GM19193 (cell line): Measurements from ENCODE around the gene SCGB1C2.
"Not testable (repeated sequence)": the region's sequence is repeated elsewhere in the genome, so short reads cannot be mapped to it uniquely, and the experiment has no call there.

Source experiments
- POLR2A ChIP-seq: IDR thresholded peaks from 4 replicates; pipeline ENCODE4 v1.6.1; 2011; ENCODE audit not compliant: insufficient read depth, insufficient read length; ENCODE audit errors: extremely low read depth

The SCGB1C2 gene

DNA sequence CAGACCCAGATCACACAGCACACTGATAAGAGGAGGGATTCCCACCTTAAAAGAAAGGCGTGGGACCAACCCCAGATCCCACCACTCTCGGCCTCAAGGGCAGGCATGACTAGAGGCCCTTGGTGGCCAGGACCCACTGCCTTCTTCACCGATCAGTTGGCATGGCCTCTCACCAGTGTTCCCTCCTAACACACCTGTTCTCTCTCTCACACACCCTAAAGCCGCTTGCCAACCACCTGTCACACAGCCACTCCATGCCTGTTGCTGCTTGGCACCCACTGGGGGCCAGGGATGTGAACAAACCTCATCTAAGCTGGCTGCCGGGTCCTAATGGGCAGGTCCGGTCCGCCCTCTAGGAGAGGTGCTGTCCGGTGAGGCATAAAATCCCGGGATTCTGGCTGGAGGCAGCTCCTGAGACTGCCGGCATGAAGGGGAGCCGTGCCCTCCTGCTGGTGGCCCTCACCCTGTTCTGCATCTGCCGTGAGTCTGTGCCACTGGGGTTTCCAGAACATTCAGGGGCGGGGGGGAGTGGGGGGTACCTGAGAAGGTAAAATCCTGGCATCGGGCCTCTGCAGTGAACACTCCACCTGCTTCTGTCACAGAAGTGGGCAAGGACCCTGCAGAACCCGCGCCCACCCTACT is at the start of gene SCGB1C2:
SCGB1C2 (plus strand) TSS at position 404 of the 642 bp plus-strand sequence; CDS start at position 426, 22 bp downstream.
- not testable (repeated sequence) for TF ChIP-seq POLR2A

DNA sequence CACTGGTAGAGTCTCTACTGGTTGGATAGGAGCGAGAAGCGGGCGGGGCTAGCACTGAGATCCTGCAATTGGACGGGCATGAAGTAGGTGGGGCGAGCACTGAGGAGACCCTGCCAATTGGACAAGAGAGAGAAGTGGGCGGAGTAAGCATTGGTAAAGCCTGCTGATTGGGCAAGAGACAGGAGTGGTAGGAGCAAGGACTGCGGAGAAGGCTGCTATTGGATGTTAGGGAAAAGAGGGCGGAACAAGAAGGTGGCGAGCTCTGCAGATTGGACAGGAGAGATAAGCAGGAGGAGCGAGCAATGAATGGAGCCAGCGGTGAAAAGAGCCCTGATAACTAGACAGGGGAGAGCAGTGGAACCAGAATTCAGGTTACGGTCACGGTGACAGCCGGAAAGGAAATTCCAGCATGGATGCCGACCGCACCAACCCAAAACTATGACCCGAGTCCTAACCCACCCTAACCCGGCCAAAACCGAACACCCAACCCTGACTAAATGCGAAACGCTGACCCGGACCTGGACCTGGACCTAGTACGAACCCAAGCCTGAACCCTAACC is 4.8 kb downstream of the SCGB1C2 start:
- TF ChIP-seq POLR2A: no peak

DNA sequence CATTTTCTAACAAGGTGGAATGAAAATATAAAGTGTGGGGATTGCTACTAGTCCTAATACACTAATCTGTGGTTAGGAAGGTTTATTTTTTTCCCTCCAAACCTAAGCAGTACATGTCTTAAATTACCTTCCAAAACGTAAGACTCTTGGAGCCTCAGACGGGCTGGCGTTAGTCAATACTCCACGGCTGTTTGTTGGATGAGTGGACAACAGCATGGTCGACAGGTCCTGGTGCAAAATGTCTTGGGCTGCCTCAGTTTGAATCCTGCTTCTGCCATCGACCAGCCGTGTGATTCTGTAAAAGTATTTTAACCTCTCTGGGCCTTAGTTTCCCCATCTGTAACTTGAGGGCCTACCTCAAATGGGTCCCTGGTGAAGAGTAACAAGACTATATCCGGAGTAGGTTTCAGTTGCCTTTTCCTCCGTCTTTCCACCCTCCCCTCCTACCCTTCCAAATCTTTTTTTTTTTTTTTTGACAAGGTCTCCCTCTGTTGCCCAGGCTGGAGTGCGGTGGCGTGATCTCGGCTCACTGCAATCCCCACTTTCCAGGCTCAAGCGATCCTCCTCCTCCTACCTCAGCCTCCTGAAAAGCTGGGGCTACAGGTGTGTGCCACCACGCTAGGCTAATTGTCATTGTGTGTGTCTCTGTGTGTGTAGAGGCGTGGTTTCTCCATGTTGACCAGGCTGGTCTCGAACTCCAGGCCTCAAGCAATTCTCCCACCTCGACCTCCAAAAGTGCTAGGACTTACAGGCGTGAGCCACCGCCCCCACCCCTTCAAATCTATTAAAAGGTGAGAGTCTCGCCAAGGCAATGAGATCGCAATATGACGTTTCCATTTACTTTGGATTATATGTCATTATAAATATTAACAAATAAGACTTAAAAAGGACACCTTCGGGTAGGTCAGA is 5.8 kb downstream of the SCGB1C2 start:
- TF ChIP-seq POLR2A: no peak

GRCh38 chr17:143785-144281 is 6.5 kb downstream of the SCGB1C2 start:
- no peak for TF ChIP-seq POLR2A

DNA sequence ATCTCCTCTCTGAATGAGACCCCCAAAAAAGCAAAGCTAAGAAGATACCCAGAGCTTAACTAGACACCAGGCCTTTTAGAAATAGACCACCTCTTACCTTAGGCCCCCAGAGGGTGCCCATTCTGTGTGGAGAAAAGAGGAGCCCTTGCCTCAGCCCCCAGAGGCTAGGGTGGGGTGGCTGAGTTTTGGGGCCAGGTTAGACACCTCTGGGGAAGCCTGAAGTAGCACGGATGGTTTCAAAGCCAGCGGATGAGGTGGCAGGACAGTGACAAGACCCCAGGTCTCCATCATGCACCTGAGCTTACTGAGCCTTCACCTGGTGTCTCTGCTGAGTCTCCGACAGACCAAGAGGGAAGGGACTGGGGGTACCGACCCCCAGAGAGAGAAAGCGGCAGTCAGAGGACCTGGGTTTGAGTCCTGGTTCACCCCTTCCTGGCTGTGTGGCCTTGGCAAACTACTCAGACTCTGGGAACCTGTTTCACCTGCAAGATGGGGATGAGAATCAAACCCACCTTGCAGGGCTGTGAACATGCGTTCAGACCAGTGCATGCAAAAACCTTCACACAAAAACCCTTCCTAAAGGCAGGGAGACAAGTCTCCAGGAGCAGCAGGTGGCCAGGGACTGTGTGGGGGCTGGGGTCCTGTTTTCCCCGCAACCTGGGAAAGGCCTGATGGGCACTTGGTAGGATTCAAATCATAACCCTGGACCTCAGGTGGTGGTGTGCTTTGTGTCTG is 7.7 kb downstream of the SCGB1C2 start:
- TF ChIP-seq POLR2A: no peak

GRCh38 chr17:145671-146541 is 8.5 kb downstream of the SCGB1C2 start:
- no peak for TF ChIP-seq POLR2A

- no peak for TF ChIP-seq POLR2A
These were observed 9.2 kb downstream of the SCGB1C2 start for GRCh38 chr17:146546-146945.

DNA sequence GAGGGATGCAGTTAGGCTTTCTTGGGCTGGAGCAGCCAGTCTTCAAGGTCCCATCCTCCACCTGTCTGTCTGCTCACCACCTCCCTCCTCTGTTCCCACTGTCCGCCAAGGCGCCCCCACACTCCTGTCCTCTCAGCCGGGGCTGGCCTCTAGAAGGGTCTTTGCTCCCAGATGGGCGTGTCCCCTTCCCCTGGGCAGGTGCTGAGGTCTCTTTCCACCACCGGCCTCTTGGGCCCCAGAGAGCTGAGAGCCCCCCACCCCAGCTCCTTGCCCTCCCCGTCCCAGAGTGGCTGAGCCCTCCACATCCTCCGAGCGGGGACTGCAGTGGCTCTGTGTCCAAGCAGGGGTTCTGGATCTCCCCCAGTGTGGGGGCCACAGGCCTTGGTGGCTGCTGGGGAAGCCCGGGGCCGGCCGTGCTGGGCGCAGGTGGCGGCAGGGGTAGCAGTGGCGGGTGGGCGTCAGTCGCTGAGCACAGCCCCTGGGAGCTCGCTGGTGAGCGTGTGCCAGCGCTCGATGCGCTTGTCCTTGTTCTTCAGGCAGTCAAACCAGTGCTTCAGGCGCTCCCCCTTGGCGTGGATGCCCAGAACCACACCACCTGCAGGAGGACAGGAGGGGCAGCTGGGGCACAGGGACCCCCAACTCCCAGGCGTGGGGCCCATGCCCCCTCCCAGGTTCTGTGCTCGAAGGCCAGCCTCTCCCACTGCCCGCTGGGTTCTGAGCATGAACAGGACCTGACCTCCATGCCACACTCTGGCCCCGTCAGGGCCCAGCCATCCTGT is 9.8 kb downstream of the SCGB1C2 start:
- TF ChIP-seq POLR2A: no peak

GRCh38 chr17:147796-148740 is 10.7 kb downstream of the SCGB1C2 start:
- TF ChIP-seq POLR2A: no peak

DNA sequence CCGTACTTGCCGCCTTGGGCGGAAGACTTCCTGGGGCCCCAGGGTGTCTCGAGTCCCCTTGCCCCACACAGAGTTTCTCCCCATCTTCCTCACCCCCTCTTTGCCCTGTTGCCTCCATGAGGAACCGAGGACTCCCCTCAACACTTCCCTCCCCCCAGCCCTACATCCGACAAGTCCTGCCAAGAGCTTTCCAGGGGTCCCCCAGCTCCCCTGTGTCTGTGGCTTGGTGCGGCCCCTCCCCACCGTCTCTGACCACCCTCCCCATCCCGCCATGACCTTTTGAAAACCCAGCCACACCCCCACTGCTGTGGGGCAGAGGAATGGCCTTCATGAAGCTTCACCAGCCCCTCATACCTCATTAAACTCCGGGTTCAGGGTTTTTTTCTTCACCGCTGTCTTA is 11.4 kb downstream of the SCGB1C2 start:
- no peak for TF ChIP-seq POLR2A

DNA sequence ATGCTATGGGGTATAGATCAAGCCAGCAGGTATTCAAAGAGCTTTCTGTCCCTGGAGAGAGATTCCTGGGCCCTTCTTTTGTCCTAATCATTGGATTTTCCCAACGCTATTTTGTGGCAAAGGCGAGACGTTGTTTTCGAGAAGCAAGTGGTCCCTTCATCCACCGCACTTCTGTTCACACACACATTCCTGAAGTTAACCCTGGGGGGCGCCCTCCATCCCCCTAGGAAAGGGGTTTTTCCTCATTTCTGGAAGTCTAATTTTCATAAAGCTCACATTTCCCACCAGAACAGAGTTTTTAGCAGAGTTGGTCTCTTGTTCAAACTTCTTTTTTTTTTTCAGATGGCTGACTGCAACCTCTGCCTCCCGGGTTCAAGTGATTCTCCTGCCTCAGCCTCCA is 11.9 kb downstream of the SCGB1C2 start:
- TF ChIP-seq POLR2A: no peak
